Epithelial cell of prostate (primary cell): ENCODE results near the gene MRPL55.

Experiments used
- DNase-seq: peaks from one replicate; pipeline ENCODE4 v3.0.0-alpha.2; 2011; ENCODE audit warnings: low read depth, low spot score
- H3K27ac ChIP-seq: fragments of 450-650 bp; 2 replicates; pipeline ENCODE4 v1.5.1; 2017; ENCODE audit warnings: mild to moderate bottlenecking

The MRPL55 gene

GRCh38 chr1:228104526-228105269 is 4.4 kb downstream of the MRPL55 start:
- DNase-seq = no peak
- no peak overlapping the region for H3K27ac ChIP-seq

- no peak for DNase-seq
- H3K27ac ChIP-seq = peak within 1 kb of the TSS; percentile 71
These were observed 6.1 kb downstream of the MRPL55 start, which contains the start of gene C1orf35 for GRCh38 chr1:228102791-228103620. C1orf35 (minus strand) TSS chr1:228103325; CDS start chr1:228103227, 98 bp downstream.

GRCh38 chr1:228101994-228102790 is 6.9 kb downstream of the MRPL55 start:
- DNase-seq = no peak
- H3K27ac ChIP-seq = peak overlapping the region; percentile 71

GRCh38 chr1:228101614-228101993 is 7.5 kb downstream of the MRPL55 start:
- no peak for DNase-seq
- H3K27ac ChIP-seq = peak overlapping the region; percentile 71

GRCh38 chr1:228100822-228101613 is 8.1 kb downstream of the MRPL55 start:
- no peak for DNase-seq
- peak overlapping the region; percentile 71 for H3K27ac ChIP-seq

- DNase-seq = no peak
- no peak overlapping the region for H3K27ac ChIP-seq
These were observed 9.8 kb downstream of the MRPL55 start for GRCh38 chr1:228099331-228099732.

- DNase-seq = no peak
These were observed 10.7 kb downstream of the MRPL55 start for GRCh38 chr1:228098323-228098931.

GRCh38 chr1:228097333-228098081 is 11.6 kb downstream of the MRPL55 start:
- DNase-seq = no peak
- H3K27ac ChIP-seq = no peak overlapping the region

More at GRCh38 chr1:228098323-228098931, 10.7 kb downstream of the MRPL55 start:
- no peak overlapping the region for H3K27ac ChIP-seq

GRCh38 chr1:228096416-228097332 is 12.4 kb downstream of the MRPL55 start:
- DNase-seq = no peak

GRCh38 chr1:228095938-228096337 is 13.2 kb downstream of the MRPL55 start:
- peak overlapping the region; percentile 10 for H3K27ac ChIP-seq
- no peak for DNase-seq

More at GRCh38 chr1:228096416-228097332, 12.4 kb downstream of the MRPL55 start:
- peak overlapping the region; percentile 10 for H3K27ac ChIP-seq

- H3K27ac ChIP-seq = peak overlapping the region; percentile 10
- no peak for DNase-seq
These were observed 13.9 kb downstream of the MRPL55 start for GRCh38 chr1:228095161-228095560.

GRCh38 chr1:228094432-228095016 is 14.6 kb downstream of the MRPL55 start:
- no peak overlapping the region for H3K27ac ChIP-seq
- no peak for DNase-seq

GRCh38 chr1:228093050-228093906 is 15.8 kb downstream of the MRPL55 start:
- DNase-seq = no peak
- H3K27ac ChIP-seq = peak overlapping the region; percentile 39

- H3K27ac ChIP-seq = peak overlapping the region; percentile 39
- no peak for DNase-seq
These were observed 16.6 kb downstream of the MRPL55 start for GRCh38 chr1:228092342-228093049.

GRCh38 chr1:228091084-228091483 is 18.0 kb downstream of the MRPL55 start:
- peak overlapping the region; percentile 89 for H3K27ac ChIP-seq
- DNase-seq = no peak
